HepG2 (cell line): ENCODE measurements around the gene SOCS1. TPM values are rescaled to one million over a fixed set of nuclear protein-coding genes. Genes with fewer than 3 reads are reported as not detected.
A peak's percentile ranks its signal among the peaks of the same experiment; 100 is the strongest.

Experiments used
- ATAC-seq: fragments of 200-7000 bp; cut with Tn5 transposase; 3 replicates; pipeline ENCODE4 v1.9.1; 2020; ENCODE audit warnings: mild to moderate bottlenecking, moderate library complexity
- BruUV-seq: library from RNA; stranded (reverse); fragments of 400-500 nt; replicated peaks from 2 replicates; lab custom pipeline; 2021; lab: Mats Ljungman, UMichigan
- CTCF ChIA-PET: fragments of 300-600 bp; formaldehyde crosslinking; extraction: SDS; loops from one replicate; lab custom pipeline; 2021; ENCODE audit warnings: low total read pairs, inconsistent platforms, low intra/inter-chr PET ratio; lab: Yijun Ruan, JAX
- POLR2A ChIA-PET: fragments of 350-600 bp; sonication (Branson Sonifier 250); formaldehyde crosslinking; loops from one replicate; lab custom pipeline; 2020; ENCODE audit warnings: antibody characterized with exemption, inconsistent platforms; lab: Yijun Ruan, JAX
- DNase-seq: peaks from one replicate; pipeline ENCODE4 v3.0.0-alpha.2; 2015; ENCODE audit warnings: low spot score
- FAIRE-seq: peaks from 3 replicates; lab custom pipeline; 2011; peaks lifted over from hg19 to GRCh38; lab: Jason Lieb, UNC
- H2AFZ ChIP-seq: one replicate; pipeline ENCODE4 v1.6.1; 2011; ENCODE audit warnings: low read length, inconsistent platforms
- H3K27ac ChIP-seq: fragments of 300-600 bp; 3 replicates; pipeline ENCODE4 v1.8.0; 2011; ENCODE audit warnings: mixed run types, mild to moderate bottlenecking, mixed read lengths, low read length, inconsistent platforms; ENCODE audit not compliant: insufficient read depth; ENCODE audit errors: extremely low read length
- H3K27me3 ChIP-seq, 2 experiments: fragments of 200-600 bp in 1 of 2; 2 replicates in 1 of 2; 3 replicates in 1 of 2; pipeline versions ENCODE4 v1.6.0 to v1.8.0; 2011; ENCODE audit warnings: low read length in 2 of 2, mild to moderate bottlenecking in 2 of 2, moderate library complexity in 2 of 2, inconsistent platforms in 1 of 2; ENCODE audit not compliant: insufficient read depth in 2 of 2, control insufficient read depth in 1 of 2
- H3K36me3 ChIP-seq, 2 experiments: fragments of 200-600 bp in 1 of 2; replicated peaks in 1 of 2; 2 replicates in 1 of 2; 3 replicates in 1 of 2; pipeline versions ENCODE4 v1.5.1 to v1.8.0; 2011; ENCODE audit warnings: low read length in 2 of 2, inconsistent platforms in 1 of 2; ENCODE audit not compliant: insufficient read depth in 2 of 2, control insufficient read depth in 1 of 2
- H3K4me1 ChIP-seq: 2 replicates; pipeline ENCODE4 v1.5.1; 2012; ENCODE audit warnings: low read length, inconsistent platforms; ENCODE audit not compliant: insufficient read depth
- H3K4me2 ChIP-seq: 2 replicates; pipeline ENCODE4 v1.6.0; 2011; ENCODE audit warnings: low read depth, low read length, inconsistent platforms
- H3K4me3 ChIP-seq, 3 experiments: fragments of 200-600 bp in 1 of 3; sonication (generic), shearing (Covaris generic) in 1 of 3; replicated peaks in 1 of 3; 2 replicates each; pipeline ENCODE4 v1.5.1; 2011 to 2016; ENCODE audit warnings: low read length in 3 of 3, inconsistent platforms in 2 of 3, low read depth in 2 of 3, mild to moderate bottlenecking in 2 of 3, control low read depth in 1 of 3, mixed read lengths in 1 of 3; ENCODE audit not compliant: insufficient read depth in 1 of 3
- H3K79me2 ChIP-seq: one replicate; pipeline ENCODE4 v1.6.1; 2011; ENCODE audit warnings: low read length, inconsistent platforms; ENCODE audit not compliant: insufficient read depth
- H3K9ac ChIP-seq: 2 replicates; pipeline ENCODE4 v1.6.0; 2011; ENCODE audit warnings: mild to moderate bottlenecking, low read depth, low read length, inconsistent platforms; ENCODE audit not compliant: insufficient read depth
- H3K9me3 ChIP-seq: 2 replicates; pipeline ENCODE4 v1.5.1; 2012; ENCODE audit warnings: mild to moderate bottlenecking, low read length
- H4K20me1 ChIP-seq: 2 replicates; pipeline ENCODE4 v1.6.0; 2011; ENCODE audit warnings: inconsistent platforms, mild to moderate bottlenecking, low read length, moderate library complexity; ENCODE audit not compliant: insufficient read depth
- BATF2 ChIP-seq: sonication (generic); formaldehyde crosslinking; IDR thresholded peaks from 2 replicates; pipeline ENCODE4 v1.8.0; 2022; ENCODE audit warnings: mild to moderate bottlenecking, missing genetic modification reagents, moderate library complexity
- CENPT ChIP-seq: sonication (generic); formaldehyde crosslinking; IDR thresholded peaks from 2 replicates; pipeline ENCODE4 v1.8.0; 2022; ENCODE audit warnings: low read depth, mild to moderate bottlenecking, moderate library complexity, missing genetic modification reagents
- CSRNP2 ChIP-seq: sonication (generic); formaldehyde crosslinking; conservative IDR thresholded peaks from 2 replicates; pipeline ENCODE4 v1.8.0; 2022; ENCODE audit warnings: low read depth, missing genetic modification reagents
- KDM4B ChIP-seq: sonication (generic); formaldehyde crosslinking; IDR thresholded peaks from 2 replicates; pipeline ENCODE4 v1.4.0; 2020; ENCODE audit warnings: missing genetic modification reagents
- SALL1 ChIP-seq: sonication (generic); formaldehyde crosslinking; IDR thresholded peaks from 2 replicates; pipeline ENCODE4 v1.8.0; 2022; ENCODE audit warnings: mild to moderate bottlenecking, missing genetic modification reagents
- SIX4 ChIP-seq: sonication (generic); formaldehyde crosslinking; IDR thresholded peaks from 2 replicates; pipeline ENCODE4 v1.4.0; 2020; ENCODE audit warnings: missing genetic modification reagents
- TFDP1 ChIP-seq: IDR thresholded peaks from 2 replicates; pipeline ENCODE4 v1.6.1; 2016; ENCODE audit warnings: missing compliant biosample characterization, missing genetic modification reagents, borderline replicate concordance
- TGIF2 ChIP-seq: IDR thresholded peaks from 2 replicates; pipeline ENCODE4 v1.6.1; 2016; ENCODE audit warnings: control low read depth, missing compliant biosample characterization
- ZMYM2 ChIP-seq: sonication (generic); formaldehyde crosslinking; IDR thresholded peaks from 2 replicates; pipeline ENCODE4 v1.8.0; 2022; ENCODE audit warnings: mild to moderate bottlenecking, missing genetic modification reagents
- ZNF878 ChIP-seq: sonication (generic); formaldehyde crosslinking; IDR thresholded peaks from 2 replicates; pipeline ENCODE4 v1.8.1; 2023; ENCODE audit warnings: mild to moderate bottlenecking, missing genetic modification reagents, moderate library complexity
- WGBS: methylation state at CpG from one replicate; pipeline ENCODE4 v1.1.6; 2017; ENCODE audit warnings: low lambda C conversion rate; 5-methylcytosine and 5-hydroxymethylcytosine counted together
- in situ Hi-C: cut with HindIII; loops from 2 replicates; pipeline ENCODE4 v1.10.0; 2017; ENCODE audit warnings: low pct_unique_long_range_greater_than_20kb; ENCODE audit not compliant: extremely low pct_ligation_motif_present
- intact Hi-C: fragments of 100-400 bp; cut with micrococcal nuclease; formaldehyde crosslinking; loops from one replicate; pipeline ENCODE4 v1.10.0; 2022; ENCODE audit not compliant: unreplicated experiment
- polyA plus RNA-seq, 8 experiments: library from polyadenylated mRNA; depleted of rRNA in 3 of 8; stranded (reverse) in 7 of 8; unstranded in 1 of 8; fragments of >200 nt; fragmentation: Illumina TruSeq in 4 of 8; extraction: Trizol in 4 of 8; gene quantifications; 2 replicates each; pipeline versions ENCODE4 v1.2.1 to v1.2.3, GENCODE V29; 2011 to 2016; ENCODE audit warnings: low read depth in 4 of 8, missing spikeins in 1 of 8, mixed read lengths in 1 of 8; ENCODE audit not compliant: insufficient read depth in 1 of 8
- total RNA-seq, 5 experiments: library from RNA; depleted of rRNA; stranded (reverse); fragments of >200 nt; fragmentation: Illumina TruSeq; extraction: Trizol; gene quantifications; 2 replicates each; pipeline ENCODE4 v1.2.3, GENCODE V29; 2016; ENCODE audit warnings: low read depth in 1 of 5
- TF ChIP-seq, protein P1 (sequence below): IDR thresholded peaks from 2 replicates; pipeline ENCODE4 v1.6.1; 2012; ENCODE audit warnings: inconsistent platforms
- TF ChIP-seq, protein P2 (sequence below): sonication (generic); formaldehyde crosslinking; IDR thresholded peaks from 2 replicates; pipeline ENCODE4 v1.5.1; 2020; ENCODE audit warnings: mild to moderate bottlenecking, missing genetic modification reagents, moderate library complexity
- TF ChIP-seq, protein P3 (sequence below): sonication (generic); formaldehyde crosslinking; IDR thresholded peaks from 2 replicates; pipeline ENCODE4 v1.4.0; 2020; ENCODE audit warnings: missing genetic modification reagents

The SOCS1 gene
- total and polyA plus RNA-seq, 2 of the 13 experiments (the other 11 are each of a cell fraction or from before 2014, with no cell fraction given) = 5.3 to 6.3 TPM

GRCh38 chr16:11231367-11231970, 24.5 kb downstream of the SOCS1 start:
- no peaks in the 10 kb centered on the region for H4K20me1 ChIP-seq
- H3K27me3 ChIP-seq = peaks cover 1 to 18% of the 10 kb centered on the region in 2 experiments; a peak in 3 of 5 replicates
- no peak overlapping the region for H3K27ac ChIP-seq
- ChIA-PET POLR2A (interaction anchor here (1.1 kb wide), 1 partner anchor 24 kb away, joined by 3 read pairs; no protein-coding TSS in a partner anchor), CTCF (no interaction called here)
- FAIRE-seq (no peak), DNase-seq (no peak), ATAC-seq (no peak)
- H3K9ac ChIP-seq = peak overlapping the region; percentile 38; the same call in 1 of the 2 replicates
- H2AFZ ChIP-seq = peak overlapping the region; percentile 73
- no TSS peak for BruUV-seq
- H3K4me3 ChIP-seq = peak overlapping the region in 1 of 3 experiments; percentile 27; a peak in 2 of 6 replicates
- no peaks in the 10 kb centered on the region for H3K36me3 ChIP-seq
- in situ Hi-C loops = no loop called here
- H3K4me2 ChIP-seq = peak overlapping the region; percentile 49; the same call in 1 of the 2 replicates
- peaks cover 29% of the 10 kb centered on the region for H3K4me1 ChIP-seq
- H3K9me3 ChIP-seq = no peaks in the 10 kb centered on the region
- intact Hi-C loops = no loop called here
- no peaks in the 10 kb centered on the region for H3K79me2 ChIP-seq
- WGBS = 17% methylated on average over 10 of the region's 10 CpGs
- no peak for TF ChIP-seq CSRNP2 (CRISPR knock-in tag)
- 0 out of 2 replicates have a peak, but pooled peaks have one; percentile 23 for TF ChIP-seq ZMYM2 (CRISPR knock-in tag)
- TF ChIP-seq, protein P1, sequence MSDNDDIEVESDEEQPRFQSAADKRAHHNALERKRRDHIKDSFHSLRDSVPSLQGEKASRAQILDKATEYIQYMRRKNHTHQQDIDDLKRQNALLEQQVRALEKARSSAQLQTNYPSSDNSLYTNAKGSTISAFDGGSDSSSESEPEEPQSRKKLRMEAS = peak; percentile 31; the same call in 1 of the 2 replicates
- 0 out of 2 replicates have a peak, but pooled peaks have one; percentile 22 for TF ChIP-seq SALL1 (CRISPR knock-in tag)
- TF ChIP-seq BATF2 = no peak
- TF ChIP-seq TGIF2 (CRISPR knock-in tag) = peak; percentile 34; the same call in 1 of the 2 replicates
- TF ChIP-seq CENPT (CRISPR knock-in tag) = no peak
- peak; percentile 25; the same call in 1 of the 2 replicates for TF ChIP-seq TFDP1 (CRISPR knock-in tag)
- TF ChIP-seq KDM4B = no peak
- no peak for TF ChIP-seq ZNF878 (CRISPR knock-in tag)
- TF ChIP-seq, protein P2, sequence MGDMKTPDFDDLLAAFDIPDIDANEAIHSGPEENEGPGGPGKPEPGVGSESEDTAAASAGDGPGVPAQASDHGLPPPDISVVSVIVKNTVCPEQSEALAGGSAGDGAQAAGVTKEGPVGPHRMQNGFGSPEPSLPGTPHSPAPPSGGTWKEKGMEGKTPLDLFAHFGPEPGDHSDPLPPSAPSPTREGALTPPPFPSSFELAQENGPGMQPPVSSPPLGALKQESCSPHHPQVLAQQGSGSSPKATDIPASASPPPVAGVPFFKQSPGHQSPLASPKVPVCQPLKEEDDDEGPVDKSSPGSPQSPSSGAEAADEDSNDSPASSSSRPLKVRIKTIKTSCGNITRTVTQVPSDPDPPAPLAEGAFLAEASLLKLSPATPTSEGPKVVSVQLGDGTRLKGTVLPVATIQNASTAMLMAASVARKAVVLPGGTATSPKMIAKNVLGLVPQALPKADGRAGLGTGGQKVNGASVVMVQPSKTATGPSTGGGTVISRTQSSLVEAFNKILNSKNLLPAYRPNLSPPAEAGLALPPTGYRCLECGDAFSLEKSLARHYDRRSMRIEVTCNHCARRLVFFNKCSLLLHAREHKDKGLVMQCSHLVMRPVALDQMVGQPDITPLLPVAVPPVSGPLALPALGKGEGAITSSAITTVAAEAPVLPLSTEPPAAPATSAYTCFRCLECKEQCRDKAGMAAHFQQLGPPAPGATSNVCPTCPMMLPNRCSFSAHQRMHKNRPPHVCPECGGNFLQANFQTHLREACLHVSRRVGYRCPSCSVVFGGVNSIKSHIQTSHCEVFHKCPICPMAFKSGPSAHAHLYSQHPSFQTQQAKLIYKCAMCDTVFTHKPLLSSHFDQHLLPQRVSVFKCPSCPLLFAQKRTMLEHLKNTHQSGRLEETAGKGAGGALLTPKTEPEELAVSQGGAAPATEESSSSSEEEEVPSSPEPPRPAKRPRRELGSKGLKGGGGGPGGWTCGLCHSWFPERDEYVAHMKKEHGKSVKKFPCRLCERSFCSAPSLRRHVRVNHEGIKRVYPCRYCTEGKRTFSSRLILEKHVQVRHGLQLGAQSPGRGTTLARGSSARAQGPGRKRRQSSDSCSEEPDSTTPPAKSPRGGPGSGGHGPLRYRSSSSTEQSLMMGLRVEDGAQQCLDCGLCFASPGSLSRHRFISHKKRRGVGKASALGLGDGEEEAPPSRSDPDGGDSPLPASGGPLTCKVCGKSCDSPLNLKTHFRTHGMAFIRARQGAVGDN = 0 out of 2 replicates have a peak, but pooled peaks have one; percentile 27
- TF ChIP-seq, protein P3, sequence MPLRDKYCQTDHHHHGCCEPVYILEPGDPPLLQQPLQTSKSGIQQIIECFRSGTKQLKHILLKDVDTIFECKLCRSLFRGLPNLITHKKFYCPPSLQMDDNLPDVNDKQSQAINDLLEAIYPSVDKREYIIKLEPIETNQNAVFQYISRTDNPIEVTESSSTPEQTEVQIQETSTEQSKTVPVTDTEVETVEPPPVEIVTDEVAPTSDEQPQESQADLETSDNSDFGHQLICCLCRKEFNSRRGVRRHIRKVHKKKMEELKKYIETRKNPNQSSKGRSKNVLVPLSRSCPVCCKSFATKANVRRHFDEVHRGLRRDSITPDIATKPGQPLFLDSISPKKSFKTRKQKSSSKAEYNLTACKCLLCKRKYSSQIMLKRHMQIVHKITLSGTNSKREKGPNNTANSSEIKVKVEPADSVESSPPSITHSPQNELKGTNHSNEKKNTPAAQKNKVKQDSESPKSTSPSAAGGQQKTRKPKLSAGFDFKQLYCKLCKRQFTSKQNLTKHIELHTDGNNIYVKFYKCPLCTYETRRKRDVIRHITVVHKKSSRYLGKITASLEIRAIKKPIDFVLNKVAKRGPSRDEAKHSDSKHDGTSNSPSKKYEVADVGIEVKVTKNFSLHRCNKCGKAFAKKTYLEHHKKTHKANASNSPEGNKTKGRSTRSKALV = no peak
- TF ChIP-seq SIX4 (CRISPR knock-in tag) = no peak
